RWPE1 (cell line): ENCODE data around the gene HSPA1B.
A peak's percentile ranks its signal among the peaks of the same experiment; 100 is the strongest.

Source experiments
- CTCF ChIA-PET: fragments of 350-600 bp; sonication (Branson Sonifier 250); formaldehyde crosslinking; extraction: SDS; loops from one replicate; lab custom pipeline; 2021; lab: Yijun Ruan, JAX
- POLR2A ChIA-PET: fragments of 400-600 bp; formaldehyde crosslinking; extraction: SDS; loops from one replicate; lab custom pipeline; 2020; ENCODE audit warnings: antibody characterized with exemption; ENCODE audit not compliant: low non-redundant PET; lab: Yijun Ruan, JAX
- DNase-seq: peaks from one replicate; pipeline ENCODE4 v3.0.0; 2012; ENCODE audit warnings: low spot score
- H3K27ac ChIP-seq: fragments of 450-650 bp; 2 replicates; pipeline ENCODE4 v1.5.1; 2017
- CTCF ChIP-seq: fragments of 450-650 bp; conservative IDR thresholded peaks from 2 replicates; pipeline ENCODE4 v1.5.1; 2017; ENCODE audit warnings: low read depth, mild to moderate bottlenecking

The HSPA1B gene

GRCh38 chr6:31781244-31782125 is 46.1 kb upstream of the HSPA1B start:
- TF ChIP-seq CTCF = no peak
- POLR2A ChIA-PET = no interaction called here

GRCh38 chr6:31782126-31782855 is 45.2 kb upstream of the HSPA1B start:
- DNase-seq = no peak
- peak overlapping the region; percentile 89 for H3K27ac ChIP-seq
- CTCF ChIA-PET = interaction anchor here (0.7 kb wide), 1 partner anchor 9 kb away, joined by 3 read pairs; no protein-coding TSS in a partner anchor
- POLR2A ChIA-PET = no interaction called here
- TF ChIP-seq CTCF = no peak

More at GRCh38 chr6:31781244-31782125, 46.1 kb upstream of the HSPA1B start:
- CTCF ChIA-PET = interaction anchor here (0.7 to 1.1 kb wide), 2 partner anchors 10 kb away, joined by 3 to 8 read pairs; no protein-coding TSS in a partner anchor
- peak overlapping the region; percentile 89 for H3K27ac ChIP-seq
- no peak for DNase-seq

- ChIA-PET POLR2A (interaction anchor here (0.5 to 0.7 kb wide), 2 partner anchors 11 to 1082 kb away, joined by 3 to 4 read pairs; partner anchors contain the start of gene VARS1), CTCF (interaction anchor here (0.7 to 1.5 kb wide), 2 partner anchors 12 to 14 kb away, joined by 5 read pairs; no protein-coding TSS in a partner anchor)
- no peak for TF ChIP-seq CTCF
- peak overlapping the region; percentile 40 for H3K27ac ChIP-seq
- no peak for DNase-seq
These were observed 43.2 kb upstream of the HSPA1B start for GRCh38 chr6:31784098-31784925.

GRCh38 chr6:31785475-31785874 is 42.1 kb upstream of the HSPA1B start:
- POLR2A ChIA-PET = interaction anchor here (0.6 kb wide), 1 partner anchor 51 kb away, joined by 6 read pairs; no protein-coding TSS in a partner anchor
- no peak for DNase-seq
- CTCF ChIA-PET = no interaction called here

GRCh38 chr6:31791324-31792089 is 36.0 kb upstream of the HSPA1B start:
- no peak for DNase-seq
- peak overlapping the region; percentile 89 for H3K27ac ChIP-seq
- CTCF ChIA-PET = interaction anchor here (0.5 to 1.2 kb wide), 9 partner anchors 9 to 76 kb away, joined by 3 to 8 read pairs (median 3); partner anchors contain the start of gene LSM2
- TF ChIP-seq CTCF = peak; percentile 61
- POLR2A ChIA-PET = no interaction called here

More at GRCh38 chr6:31785475-31785874, 42.1 kb upstream of the HSPA1B start:
- no peak for TF ChIP-seq CTCF
- peak overlapping the region; percentile 40 for H3K27ac ChIP-seq
